Memory B cell (primary cell): Measurements from ENCODE around the gene CYTH2.
A peak's percentile ranks its signal among the peaks of the same experiment; 100 is the strongest.

Experiments
- ATAC-seq: fragments of 150-1000 bp; cut with Tn5 transposase; 2 replicates; pipeline ENCODE4 v1.10.0; 2021; ENCODE audit warnings: low read depth, mild to moderate bottlenecking, moderate library complexity
- DNase-seq, 2 donors: peaks; one replicate each; pipeline ENCODE4 v3.0.0; 2022; ENCODE audit warnings: low spot score in 2 of 2
- H3K27ac Mint-ChIP-seq: one replicate; pipeline ENCODE4 v1.8.0; 2022; ENCODE audit warnings: mild to moderate bottlenecking, moderate library complexity, mixed read lengths
- H3K27me3 Mint-ChIP-seq: one replicate; pipeline ENCODE4 v1.8.0; 2022; ENCODE audit warnings: mixed read lengths
- H3K36me3 Mint-ChIP-seq: one replicate; pipeline ENCODE4 v1.8.0; 2022; ENCODE audit warnings: mild to moderate bottlenecking, mixed read lengths
- H3K4me1 Mint-ChIP-seq: one replicate; pipeline ENCODE4 v1.8.0; 2022; ENCODE audit warnings: mixed read lengths
- H3K4me3 Mint-ChIP-seq: one replicate; pipeline ENCODE4 v1.8.0; 2022; ENCODE audit warnings: mild to moderate bottlenecking, moderate library complexity, mixed read lengths
- H3K9me3 Mint-ChIP-seq: one replicate; pipeline ENCODE4 v1.8.0; 2022; ENCODE audit warnings: mixed read lengths

Gene CYTH2

DNA sequence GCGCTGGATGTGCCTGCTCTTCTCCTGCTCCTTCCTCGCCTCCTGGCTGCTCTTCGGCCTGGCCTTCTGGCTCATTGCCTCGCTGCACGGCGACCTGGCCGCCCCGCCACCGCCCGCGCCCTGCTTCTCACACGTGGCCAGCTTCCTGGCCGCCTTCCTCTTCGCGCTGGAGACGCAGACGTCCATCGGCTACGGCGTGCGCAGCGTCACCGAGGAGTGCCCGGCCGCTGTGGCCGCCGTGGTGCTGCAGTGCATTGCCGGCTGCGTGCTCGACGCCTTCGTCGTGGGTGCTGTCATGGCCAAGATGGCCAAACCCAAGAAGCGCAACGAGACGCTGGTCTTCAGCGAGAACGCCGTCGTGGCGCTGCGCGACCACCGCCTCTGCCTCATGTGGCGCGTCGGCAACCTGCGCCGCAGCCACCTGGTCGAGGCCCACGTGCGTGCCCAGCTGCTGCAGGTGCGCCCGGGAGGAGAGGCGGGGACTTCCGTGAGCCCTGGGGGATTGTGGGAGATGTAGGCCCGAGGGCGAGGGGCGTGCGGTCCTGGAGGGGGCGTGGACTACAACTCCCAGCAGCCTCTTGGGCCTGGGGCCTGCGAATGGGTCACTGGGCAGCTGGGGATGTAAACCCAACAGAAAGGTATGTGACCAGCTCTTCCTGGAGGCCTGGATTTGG is 7.0 kb upstream of the CYTH2 start:
- Mint-ChIP-seq H3K27ac (no peak overlapping the region), H3K4me1 (peaks cover 5% of the 10 kb centered on the region), H3K4me3 (no peak overlapping the region), H3K9me3 (no peaks in the 10 kb centered on the region), H3K36me3 (peaks cover 5% of the 10 kb centered on the region), H3K27me3 (no peaks in the 10 kb centered on the region)
- DNase-seq (no peak), ATAC-seq (no peak)

DNA sequence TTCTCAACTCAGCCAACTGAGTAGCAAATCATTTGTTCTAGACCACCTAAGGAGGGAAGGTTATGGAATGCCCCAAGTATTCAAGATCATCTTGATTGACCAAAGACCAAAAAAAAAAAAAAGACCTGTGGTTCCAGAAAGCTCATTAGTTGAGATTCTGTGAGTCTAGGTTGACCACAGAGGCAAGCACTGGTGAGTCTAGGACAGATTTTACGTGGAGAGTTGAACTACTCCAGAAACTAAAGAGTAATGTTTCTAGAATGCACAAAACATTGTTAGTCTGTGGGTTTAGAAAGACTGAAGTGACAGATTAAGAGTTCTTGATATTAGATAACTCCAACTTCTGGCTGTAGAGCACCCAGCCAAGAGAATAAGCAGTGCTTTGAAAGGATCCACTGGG is 4.0 kb upstream of the CYTH2 start:
- H3K27ac Mint-ChIP-seq, result no peak overlapping the region
- no peak overlapping the region for H3K4me3 Mint-ChIP-seq

DNA sequence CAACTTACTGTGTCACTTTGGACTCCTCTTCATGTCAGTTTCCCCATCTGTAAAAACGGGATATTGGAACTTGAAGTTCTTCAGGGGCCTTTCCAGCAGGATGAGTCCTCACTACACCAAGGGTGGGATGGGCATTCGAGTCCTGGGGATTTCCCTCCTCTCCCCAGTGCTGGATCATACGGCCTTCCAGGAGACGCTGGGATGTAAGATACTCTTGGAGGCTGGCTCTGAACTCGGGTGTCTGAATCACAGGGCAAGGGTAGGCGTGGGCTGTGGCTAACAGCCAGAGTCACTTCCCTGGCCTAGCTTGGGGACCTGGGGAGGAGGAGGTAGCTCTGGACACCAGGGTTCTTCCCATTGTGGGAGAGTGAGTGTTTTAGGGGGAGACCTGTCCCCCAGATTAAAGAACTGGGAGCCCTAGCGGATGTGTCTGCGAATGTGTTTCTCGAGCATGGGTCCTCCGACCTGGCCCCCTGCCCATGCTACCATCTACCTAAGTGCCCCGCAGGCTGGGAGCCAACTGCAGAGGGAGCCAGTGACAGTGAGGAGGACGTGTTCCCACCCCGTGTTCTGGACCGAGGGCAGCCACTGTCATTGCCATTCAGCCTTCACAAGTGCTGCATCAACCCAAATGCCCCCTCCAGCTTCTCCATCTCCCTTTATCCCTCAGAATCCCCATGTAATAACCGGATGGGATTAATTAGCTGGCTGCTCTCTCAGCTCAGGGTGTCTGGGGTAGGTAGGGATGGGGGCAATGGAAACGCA is 2.4 kb upstream of the CYTH2 start:
- H3K27ac Mint-ChIP-seq, result no peak overlapping the region
- ATAC-seq, result no peak
- H3K9me3 Mint-ChIP-seq, result no peaks in the 10 kb centered on the region
- H3K27me3 Mint-ChIP-seq, result no peaks in the 10 kb centered on the region
- H3K4me3 Mint-ChIP-seq, result no peak overlapping the region
- H3K36me3 Mint-ChIP-seq, result peaks cover 5% of the 10 kb centered on the region
- no peak for DNase-seq
- H3K4me1 Mint-ChIP-seq, result peaks cover 14% of the 10 kb centered on the region

More for the DNA sequence above, 4.0 kb upstream of the CYTH2 start:
- Mint-ChIP-seq H3K4me1 (peaks cover 11% of the 10 kb centered on the region), H3K27me3 (no peaks in the 10 kb centered on the region), H3K36me3 (peaks cover 3% of the 10 kb centered on the region), H3K9me3 (no peaks in the 10 kb centered on the region)
- ATAC-seq (no peak), DNase-seq (no peak)

DNA sequence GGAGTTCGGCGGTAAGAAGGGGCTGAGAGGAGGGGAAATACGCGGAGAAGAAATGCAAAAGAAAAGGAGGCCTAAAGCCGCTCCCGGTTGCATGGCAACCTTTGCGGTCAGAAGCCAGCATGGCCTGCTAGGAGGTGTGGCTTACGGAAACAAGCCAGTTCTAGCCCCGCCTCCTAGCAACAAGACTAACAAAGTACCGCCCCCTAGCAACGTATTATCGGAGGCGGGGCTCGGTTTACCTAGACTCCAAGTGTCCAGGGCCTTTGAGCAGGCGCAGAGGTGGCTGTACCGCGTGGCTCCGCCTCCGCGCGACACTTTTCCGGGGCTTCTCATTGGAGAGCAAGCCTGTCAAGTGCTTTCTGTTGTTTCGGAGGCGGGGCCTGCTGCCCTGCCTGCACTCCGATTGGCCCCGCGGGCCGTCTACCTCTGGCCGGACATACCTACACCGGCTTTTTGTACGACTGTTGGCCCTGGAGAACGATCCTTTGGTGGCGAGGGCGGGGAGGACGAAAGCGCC is 339 bp upstream of the CYTH2 start:
- peak; percentile 87 for ATAC-seq
- H3K36me3 Mint-ChIP-seq, result peaks cover 12% of the 10 kb centered on the region
- peaks cover 13% of the 10 kb centered on the region for H3K4me1 Mint-ChIP-seq
- H3K27me3 Mint-ChIP-seq, result no peaks in the 10 kb centered on the region
- H3K9me3 Mint-ChIP-seq, result no peaks in the 10 kb centered on the region
- peak overlapping the region; percentile 89 for H3K4me3 Mint-ChIP-seq
- peak; percentile 92 to 99 for DNase-seq
- H3K27ac Mint-ChIP-seq, result peak overlapping the region; percentile 82

DNA sequence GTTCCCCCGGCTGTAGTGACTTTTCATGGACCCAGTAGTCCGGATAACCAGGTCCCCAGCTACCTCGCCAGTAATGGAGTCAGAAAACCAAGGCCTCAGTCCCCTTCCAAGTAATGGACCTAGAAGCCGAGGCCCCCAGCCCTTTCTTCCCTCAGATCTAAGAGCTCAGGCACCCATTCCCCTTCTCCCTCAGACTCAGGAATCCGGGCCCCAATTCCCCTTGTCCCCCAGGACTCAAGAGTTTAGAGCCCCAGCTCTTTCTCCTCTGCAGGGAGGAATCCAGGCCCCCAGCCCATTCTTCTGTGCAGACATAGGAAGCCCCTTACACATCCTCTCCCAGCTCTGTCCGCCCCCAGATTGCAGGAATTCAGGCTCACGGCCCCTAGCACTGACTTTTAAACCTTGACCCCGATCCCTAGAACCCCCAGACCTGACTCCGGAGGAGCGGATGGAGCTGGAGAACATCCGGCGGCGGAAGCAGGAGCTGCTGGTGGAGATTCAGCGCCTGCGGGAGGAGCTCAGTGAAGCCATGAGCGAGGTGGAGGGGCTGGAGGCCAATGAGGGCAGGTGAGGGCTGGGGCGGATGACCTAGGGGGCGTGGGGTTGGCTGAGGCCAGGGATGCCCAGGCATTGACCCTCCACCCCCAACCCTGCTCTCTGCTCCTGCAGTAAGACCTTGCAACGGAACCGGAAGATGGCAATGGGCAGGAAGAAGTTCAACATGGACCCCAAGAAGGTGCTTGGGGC is 938 bp downstream of the CYTH2 start:
- H3K4me3 Mint-ChIP-seq, result peak overlapping the region; percentile 89
- ATAC-seq (no peak), DNase-seq (no peak)
- peaks cover 11% of the 10 kb centered on the region for H3K4me1 Mint-ChIP-seq
- no peaks in the 10 kb centered on the region for H3K9me3 Mint-ChIP-seq
- peaks cover 13% of the 10 kb centered on the region for H3K36me3 Mint-ChIP-seq
- no peak overlapping the region for H3K27ac Mint-ChIP-seq
- no peaks in the 10 kb centered on the region for H3K27me3 Mint-ChIP-seq

DNA sequence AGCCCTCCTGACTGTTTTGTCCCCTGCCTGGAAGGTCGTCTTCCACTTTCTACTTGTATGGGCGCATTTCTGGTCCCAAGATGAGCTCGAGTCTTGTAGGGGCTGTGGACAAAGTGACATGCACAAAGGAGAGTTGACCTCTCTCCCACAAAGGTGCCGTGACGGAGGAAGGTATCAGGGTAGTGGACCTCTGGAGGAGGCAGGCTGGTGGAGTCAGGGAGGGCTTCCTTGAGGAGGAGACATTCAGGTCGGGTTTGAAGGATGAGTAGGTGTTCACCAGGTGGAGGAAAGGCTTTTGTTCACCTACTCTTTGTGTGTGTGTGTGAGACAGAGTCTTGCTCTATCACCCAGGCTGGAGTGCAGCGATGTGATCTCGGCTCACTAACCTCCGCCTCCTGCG is 1.7 kb downstream of the CYTH2 start:
- Mint-ChIP-seq H3K27ac (no peak overlapping the region), H3K9me3 (no peaks in the 10 kb centered on the region), H3K36me3 (peaks cover 14% of the 10 kb centered on the region), H3K27me3 (no peaks in the 10 kb centered on the region), H3K4me1 (peaks cover 9% of the 10 kb centered on the region), H3K4me3 (peak overlapping the region; percentile 89)
- ATAC-seq (no peak), DNase-seq (no peak)

DNA sequence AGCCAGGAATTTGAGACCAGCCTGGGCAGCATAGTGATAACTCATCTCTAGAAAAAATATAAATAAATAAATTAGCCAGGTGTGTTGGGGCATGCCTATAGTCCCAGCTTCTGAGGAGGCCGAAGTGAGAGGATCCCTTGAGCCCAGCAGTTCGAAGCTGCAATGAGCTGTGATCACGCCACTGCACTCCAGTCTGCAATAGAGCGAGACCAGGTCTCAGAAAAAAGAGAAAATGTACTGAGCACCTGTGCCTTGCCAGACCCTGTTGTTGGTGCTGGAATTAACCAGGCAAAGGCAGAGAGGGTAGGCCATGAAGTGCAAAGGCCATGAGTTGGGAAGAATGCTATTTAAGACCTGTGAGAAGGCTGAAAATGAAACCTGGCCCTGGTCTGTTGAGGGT is 2.7 kb downstream of the CYTH2 start:
- no peak for DNase-seq
- Mint-ChIP-seq H3K27ac (no peak overlapping the region), H3K27me3 (no peaks in the 10 kb centered on the region), H3K4me3 (no peak overlapping the region), H3K36me3 (peaks cover 14% of the 10 kb centered on the region), H3K9me3 (no peaks in the 10 kb centered on the region), H3K4me1 (peaks cover 9% of the 10 kb centered on the region)
- no peak for ATAC-seq

DNA sequence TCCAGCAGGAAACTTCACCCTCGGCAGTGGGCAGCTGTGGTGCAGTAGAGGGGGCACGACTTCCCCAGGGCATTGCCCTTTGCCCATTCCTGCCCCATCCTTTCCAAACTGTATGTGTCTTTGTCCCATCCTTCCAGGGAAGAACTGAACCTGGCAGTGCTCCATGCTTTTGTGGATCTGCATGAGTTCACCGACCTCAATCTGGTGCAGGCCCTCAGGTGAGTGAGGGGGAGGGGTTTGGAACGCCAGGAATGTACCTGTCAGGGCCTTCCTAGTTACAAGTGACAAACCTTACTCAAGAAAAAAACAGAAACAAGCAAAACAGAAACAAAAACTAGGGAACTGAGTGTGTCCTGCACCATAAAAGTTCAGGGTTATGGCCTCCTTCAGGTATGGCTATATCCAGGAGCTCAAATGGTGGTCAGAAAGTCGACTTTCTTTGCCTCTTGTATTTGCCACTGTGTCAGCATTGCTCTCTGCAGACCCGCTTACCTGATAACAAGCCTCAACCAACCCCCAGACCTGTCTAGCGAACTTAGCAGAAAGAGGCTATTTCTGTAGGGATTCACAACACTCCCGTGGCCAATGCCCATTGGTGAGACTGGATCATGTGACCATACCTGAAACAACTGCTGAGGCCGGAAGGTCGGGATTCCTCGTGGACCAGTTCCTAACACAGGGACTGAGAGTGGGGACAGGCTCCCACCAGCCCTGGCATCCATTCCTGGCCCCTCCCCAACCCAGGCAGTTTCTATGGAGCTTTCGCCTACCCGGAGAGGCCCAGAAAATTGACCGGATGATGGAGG is 4.2 kb downstream of the CYTH2 start:
- H3K36me3 Mint-ChIP-seq, result peaks cover 16% of the 10 kb centered on the region
- no peak for ATAC-seq
- no peak overlapping the region for H3K27ac Mint-ChIP-seq
- no peak overlapping the region for H3K4me3 Mint-ChIP-seq
- H3K9me3 Mint-ChIP-seq, result no peaks in the 10 kb centered on the region
- no peak for DNase-seq
- peaks cover 9% of the 10 kb centered on the region for H3K4me1 Mint-ChIP-seq
- H3K27me3 Mint-ChIP-seq, result no peaks in the 10 kb centered on the region

DNA sequence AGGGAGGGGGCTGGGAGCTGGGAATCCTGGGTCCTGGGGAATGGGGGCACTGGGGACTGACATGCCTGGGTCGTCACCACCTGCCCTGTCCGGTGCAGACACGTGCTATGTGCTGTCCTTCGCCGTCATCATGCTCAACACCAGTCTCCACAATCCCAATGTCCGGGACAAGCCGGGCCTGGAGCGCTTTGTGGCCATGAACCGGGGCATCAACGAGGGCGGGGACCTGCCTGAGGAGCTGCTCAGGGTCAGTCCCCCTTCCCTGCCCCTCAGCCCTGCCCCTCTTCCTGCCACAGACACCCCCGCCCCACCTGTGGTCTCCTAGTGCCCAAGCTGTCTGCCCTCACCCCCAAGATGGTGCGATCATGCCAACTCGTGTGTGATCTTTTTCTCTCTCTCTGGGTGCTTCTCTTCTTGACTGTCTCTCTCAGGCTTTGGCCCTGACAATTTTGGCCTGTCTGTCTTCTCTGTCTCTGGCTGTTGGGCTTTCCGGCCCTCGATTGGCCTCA is 5.0 kb downstream of the CYTH2 start:
- H3K4me3 Mint-ChIP-seq, result no peak overlapping the region
- H3K4me1 Mint-ChIP-seq, result peaks cover 7% of the 10 kb centered on the region
- no peaks in the 10 kb centered on the region for H3K27me3 Mint-ChIP-seq
- H3K9me3 Mint-ChIP-seq, result no peaks in the 10 kb centered on the region
- no peak for DNase-seq
- ATAC-seq, result no peak
- no peak overlapping the region for H3K27ac Mint-ChIP-seq
- peaks cover 16% of the 10 kb centered on the region for H3K36me3 Mint-ChIP-seq

DNA sequence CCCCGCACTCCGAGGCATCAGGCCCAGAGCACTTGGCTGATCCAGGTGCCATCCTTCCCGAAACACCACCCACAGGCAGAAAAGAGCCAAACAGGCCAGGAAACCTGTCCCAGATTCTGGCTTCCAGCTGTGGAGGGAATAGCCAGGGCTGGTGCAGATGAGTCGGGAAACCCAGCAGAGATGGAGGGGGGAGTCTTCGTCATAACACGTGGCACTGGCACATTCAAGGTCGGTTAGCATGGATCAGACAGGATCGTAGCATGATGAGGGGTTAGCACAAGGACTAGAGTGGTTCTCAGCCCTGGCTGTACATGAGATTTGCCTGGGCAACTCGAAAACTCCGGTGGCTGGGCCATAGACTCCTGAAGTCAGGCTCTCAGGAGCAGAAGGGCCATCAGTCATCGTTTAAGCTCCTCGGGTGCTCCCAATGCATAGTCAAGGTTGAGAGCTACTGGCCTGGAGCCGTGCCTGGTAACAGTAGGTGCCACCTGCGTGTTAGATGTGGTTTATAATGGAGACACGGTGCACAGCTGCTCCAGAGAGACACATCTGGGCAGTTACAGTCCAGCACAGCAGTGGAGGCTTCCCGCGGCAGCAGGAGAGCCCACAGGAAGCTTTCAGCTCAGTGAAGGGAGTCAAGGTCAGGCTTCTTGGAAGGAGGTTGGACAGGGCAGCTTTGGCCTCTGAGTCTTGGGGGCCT is 6.3 kb downstream of the CYTH2 start:
- H3K9me3 Mint-ChIP-seq, result no peaks in the 10 kb centered on the region

DNA sequence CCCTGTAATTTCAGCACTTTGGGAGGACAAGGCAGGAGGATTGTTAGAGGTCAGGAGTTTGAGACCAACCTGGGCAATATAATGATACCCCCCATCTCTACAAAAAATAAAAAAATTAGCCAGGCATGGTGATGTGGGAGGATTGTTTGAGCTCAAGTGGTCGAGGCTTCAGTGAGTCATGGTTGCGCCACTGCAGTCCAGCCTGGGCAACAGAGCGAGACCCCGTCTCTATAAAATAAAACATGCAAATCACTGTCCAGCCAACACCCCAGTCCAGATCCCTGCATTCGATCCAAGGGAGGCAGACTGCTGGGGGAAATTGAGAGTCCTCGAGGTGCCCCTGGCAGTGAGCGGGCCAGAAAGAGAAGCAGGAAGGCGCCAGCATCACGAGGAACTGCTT is 7.0 kb downstream of the CYTH2 start:
- H3K4me3 Mint-ChIP-seq, result no peak overlapping the region
- ATAC-seq, result no peak
- no peak overlapping the region for H3K27ac Mint-ChIP-seq
- no peaks in the 10 kb centered on the region for H3K9me3 Mint-ChIP-seq
- H3K27me3 Mint-ChIP-seq, result no peaks in the 10 kb centered on the region
- H3K4me1 Mint-ChIP-seq, result peaks cover 7% of the 10 kb centered on the region
- no peak for DNase-seq
- H3K36me3 Mint-ChIP-seq, result peaks cover 14% of the 10 kb centered on the region

More for the DNA sequence above, 6.3 kb downstream of the CYTH2 start:
- H3K36me3 Mint-ChIP-seq, result peaks cover 16% of the 10 kb centered on the region
- DNase-seq (no peak), ATAC-seq (no peak)
- no peak overlapping the region for H3K4me3 Mint-ChIP-seq
- H3K4me1 Mint-ChIP-seq, result peaks cover 4% of the 10 kb centered on the region
- no peaks in the 10 kb centered on the region for H3K27me3 Mint-ChIP-seq
- no peak overlapping the region for H3K27ac Mint-ChIP-seq

DNA sequence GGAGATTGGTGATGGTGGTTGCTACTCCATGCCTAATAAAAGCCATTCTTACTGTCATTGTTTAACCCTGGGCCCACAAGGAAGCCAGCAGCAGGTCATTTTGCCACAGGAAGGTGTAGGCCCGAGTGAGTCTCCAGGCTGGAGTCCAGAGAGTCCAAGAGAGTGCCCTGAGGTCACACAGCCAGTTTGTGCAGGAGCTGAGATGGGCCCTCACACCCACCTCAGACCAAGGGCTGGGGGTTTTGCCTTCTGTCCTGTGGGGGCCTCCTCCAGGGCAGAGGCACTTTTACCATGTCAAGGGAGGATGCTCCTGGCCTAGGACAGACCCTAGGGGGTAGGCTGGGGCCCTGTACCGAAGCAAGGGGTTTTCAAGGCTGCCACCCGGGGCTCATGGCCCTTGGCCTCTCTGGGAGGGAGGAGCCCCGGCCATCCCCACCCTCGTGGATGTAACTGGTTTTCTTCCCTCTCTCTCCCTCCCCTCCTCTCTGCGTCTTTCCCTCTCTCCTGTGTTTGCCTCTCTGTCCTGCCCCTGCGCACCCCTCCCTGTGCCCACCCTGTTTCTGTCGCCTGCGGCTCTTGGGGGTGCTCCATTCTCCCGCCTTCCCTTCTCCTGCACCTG is 8.0 kb downstream of the CYTH2 start:
- no peak overlapping the region for H3K4me3 Mint-ChIP-seq
- no peaks in the 10 kb centered on the region for H3K27me3 Mint-ChIP-seq
- no peaks in the 10 kb centered on the region for H3K9me3 Mint-ChIP-seq
- peaks cover 7% of the 10 kb centered on the region for H3K4me1 Mint-ChIP-seq
- H3K36me3 Mint-ChIP-seq, result peaks cover 11% of the 10 kb centered on the region
- no peak overlapping the region for H3K27ac Mint-ChIP-seq
- DNase-seq (no peak), ATAC-seq (no peak)
